GM18861 (cell line): ENCODE data around the gene SMCO3.
"Not testable (repeated sequence)": the region's sequence is repeated elsewhere in the genome, so short reads cannot be mapped to it uniquely, and the experiment has no call there.

ENCODE experiments used
- ATAC-seq: cut with Tn5 transposase; IDR thresholded peaks from one replicate; pipeline ENCODE4 v1.9.1; 2021; ENCODE audit not compliant: unreplicated experiment

The SMCO3 gene

DNA sequence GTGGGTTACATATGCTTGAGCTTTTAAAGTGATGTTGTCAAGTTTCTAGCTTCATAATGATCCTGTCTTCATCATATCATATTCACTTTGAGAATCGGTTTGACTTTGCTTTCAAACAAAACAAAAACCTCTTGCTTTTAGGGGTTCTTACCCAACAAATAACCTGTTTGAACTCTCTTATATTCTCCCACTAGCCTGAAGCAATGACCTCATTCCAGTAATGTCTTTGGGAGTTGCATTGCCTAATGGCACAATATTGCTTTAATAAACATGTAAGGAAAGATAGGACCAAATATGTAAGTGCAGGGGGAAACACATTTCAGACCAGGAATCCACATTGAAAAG lies 38.4 kb downstream of the SMCO3 start:
- no peak for ATAC-seq

DNA sequence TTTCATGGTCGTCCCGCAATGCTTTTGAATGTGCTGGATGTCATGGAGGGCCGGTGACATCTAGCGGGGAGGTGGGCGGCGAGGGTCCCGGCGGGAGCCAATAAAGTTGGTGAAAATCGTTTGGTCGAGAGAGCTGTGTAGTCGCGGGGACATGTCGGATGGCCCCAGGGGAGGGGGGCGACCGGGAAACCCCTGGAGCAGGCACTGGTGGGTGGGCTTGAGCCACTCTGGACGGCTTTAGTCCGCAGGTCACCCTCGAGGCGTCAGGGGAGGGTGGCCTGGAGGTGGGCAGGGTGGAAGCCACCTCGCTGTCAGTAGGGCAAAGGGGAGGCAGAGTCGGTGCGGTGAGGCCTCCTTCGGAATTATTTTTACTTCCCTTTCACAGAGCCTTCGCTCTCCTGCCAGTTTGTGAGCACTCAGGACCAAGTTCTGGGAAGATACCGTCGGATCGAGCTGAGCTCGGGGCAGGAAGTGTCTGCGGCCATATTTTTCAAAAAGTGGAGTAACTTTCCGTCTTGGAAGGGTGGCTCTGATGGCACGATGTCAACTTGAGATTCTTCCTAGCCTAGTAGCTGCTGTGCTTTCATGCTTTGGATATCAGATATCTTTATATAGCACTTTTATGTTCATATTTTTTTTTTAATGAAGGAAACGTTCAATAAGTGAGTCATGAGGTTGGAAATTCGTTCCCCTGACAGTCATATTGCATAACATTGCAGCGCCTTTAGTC lies 38.9 kb downstream of the SMCO3 start:
- ATAC-seq, result no peak

- peak; percentile 51 for ATAC-seq
Observed at GRCh38 chr12:14774074-14774905, 39.7 kb downstream of the SMCO3 start.

DNA sequence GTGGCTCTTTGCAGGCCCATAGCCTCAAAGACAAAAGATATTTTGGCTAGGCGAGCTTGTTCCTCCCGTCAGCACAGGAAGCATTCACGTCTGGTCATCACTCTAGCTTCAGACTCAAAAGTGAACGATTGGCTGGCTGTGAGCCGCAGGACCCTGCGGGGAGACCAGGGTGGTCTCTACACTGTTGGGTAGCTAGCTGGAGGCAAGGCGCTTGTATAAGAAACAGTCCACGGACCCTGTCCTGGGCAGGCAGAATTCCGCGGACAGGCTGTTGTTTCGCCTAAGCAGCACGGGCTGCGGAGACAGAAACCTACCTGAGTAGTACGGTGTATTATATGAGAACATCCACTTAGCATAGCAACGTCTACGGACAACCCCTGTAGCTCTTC lies 40.3 kb downstream of the SMCO3 start:
- peak; percentile 10 for ATAC-seq

DNA sequence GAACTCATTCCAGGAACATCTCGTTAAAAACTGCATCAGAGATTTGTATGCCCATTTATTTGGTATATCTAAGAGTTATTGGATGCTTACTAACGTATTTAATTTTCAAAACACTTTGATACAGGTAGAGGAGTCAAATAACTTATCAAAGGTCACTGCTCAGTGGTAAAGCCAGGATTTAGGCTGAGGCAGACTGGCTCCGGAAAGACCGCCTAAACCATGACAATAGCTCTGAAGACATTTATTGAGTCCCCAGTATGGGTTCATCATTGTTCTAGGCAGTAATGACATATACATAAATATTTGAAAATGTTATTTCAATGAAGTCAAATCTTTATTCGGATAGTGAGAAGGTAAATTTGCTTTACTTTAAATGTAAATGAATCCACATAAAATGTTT lies 41.0 kb downstream of the SMCO3 start:
- no peak for ATAC-seq

GRCh38 chr12:14771651-14772137 lies 42.3 kb downstream of the SMCO3 start:
- ATAC-seq, result no peak

GRCh38 chr12:14770496-14771461 lies 43.2 kb downstream of the SMCO3 start:
- peak; percentile 23 for ATAC-seq

DNA sequence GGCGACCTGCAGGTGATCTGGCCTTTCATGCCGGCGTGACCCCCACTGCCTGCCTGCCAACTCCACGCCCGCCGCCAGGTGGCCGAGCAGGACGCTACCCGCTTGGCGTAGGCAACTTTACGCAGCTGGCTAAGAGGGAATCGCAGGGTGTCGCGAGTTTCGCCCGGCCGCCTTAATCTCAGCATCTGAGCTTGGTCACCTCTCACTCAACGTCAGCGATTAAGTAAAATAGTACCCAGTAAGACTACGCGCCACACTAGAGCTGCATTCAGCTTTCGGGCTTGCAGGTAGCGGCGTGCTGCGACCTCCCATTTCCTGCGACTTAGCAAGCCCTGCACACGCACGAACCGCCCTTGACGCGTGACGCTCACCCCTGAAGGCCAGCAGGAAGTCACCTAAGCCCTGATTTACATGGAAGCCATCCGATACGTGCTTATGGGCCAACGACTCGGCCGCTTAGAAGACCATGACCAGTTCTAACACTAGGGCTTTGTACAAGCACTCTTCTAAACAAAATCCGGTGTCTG lies 44.0 kb downstream of the SMCO3 start:
- peak; percentile 29 for ATAC-seq

- ATAC-seq, result no peak
Observed at GRCh38 chr12:14769466-14769968, 44.5 kb downstream of the SMCO3 start.

DNA sequence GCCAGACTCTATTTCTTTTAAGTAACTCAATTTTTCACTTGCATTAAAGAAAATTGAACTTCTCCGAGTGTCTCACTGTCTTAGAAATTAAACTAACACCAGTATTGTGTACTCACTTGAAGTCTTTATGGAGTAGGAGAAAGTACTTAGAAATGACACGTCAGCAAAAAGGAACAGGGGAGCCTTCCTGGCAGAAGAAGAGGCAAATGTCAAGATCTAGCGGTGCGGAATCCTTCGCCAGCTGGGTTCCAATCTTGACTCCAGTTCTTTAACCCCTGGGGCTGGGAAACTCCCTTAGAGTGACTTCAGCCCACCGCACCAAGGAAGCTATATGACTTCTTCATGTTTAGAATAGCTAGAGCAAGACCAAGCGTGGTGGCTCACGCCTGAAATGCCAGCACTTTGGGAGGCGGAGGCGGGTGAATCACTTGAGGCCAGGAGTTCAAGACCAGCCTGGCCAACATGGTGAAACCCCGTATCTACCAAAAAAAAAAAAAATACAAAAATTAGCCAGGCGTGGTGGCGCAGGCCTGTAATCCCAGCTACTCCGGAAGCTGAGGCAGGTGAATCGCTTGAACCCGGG lies 45.1 kb downstream of the SMCO3 start:
- ATAC-seq, result no peak

DNA sequence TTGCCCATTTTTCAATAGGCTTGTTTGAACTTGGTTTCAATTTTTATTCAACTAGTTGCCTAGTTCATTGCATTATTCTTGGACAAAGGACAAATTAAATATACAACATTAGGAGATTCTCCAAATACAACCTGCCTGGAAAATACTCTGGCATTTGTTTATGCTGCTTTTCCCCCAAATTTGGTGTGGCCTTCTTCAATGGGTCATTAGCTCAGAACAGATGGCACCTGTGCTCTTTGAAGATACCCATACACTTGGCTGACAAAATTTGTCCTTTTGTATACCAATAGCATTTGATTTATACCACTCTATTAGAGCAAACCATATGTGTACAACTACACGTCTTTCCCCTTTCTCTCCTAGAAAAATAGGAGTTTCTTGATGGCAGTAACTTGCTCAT lies 46.4 kb downstream of the SMCO3 start:
- ATAC-seq, result no peak

DNA sequence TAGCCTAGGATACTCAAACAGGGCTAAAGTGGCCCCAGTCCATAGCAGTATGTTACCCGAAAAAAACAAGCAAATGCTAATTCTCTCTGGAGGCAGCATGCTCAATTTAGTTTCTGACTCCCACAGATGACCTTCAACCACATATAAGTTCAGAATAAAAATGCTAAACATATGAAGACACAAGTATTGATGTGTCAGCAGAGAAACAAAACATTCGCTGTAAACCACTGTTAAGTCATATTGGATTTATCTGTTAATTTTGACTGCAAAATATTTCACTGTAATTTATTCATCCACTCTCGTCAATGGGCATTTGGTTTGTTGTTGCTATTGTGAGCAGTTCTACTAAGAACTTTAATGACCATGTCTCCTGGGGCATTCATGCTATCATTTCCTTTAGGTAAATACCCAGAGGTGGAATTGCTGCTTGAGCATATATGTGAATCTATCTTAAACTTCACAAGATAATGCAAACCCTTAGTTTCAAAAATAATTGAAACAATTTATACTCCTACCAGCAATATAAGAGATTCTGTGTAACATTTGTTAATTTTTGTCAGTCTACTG lies 47.2 kb downstream of the SMCO3 start:
- no peak for ATAC-seq

GRCh38 chr12:14766020-14766419 lies 48.0 kb downstream of the SMCO3 start:
- not testable (repeated sequence) for ATAC-seq

GRCh38 chr12:14765398-14765797 lies 48.6 kb downstream of the SMCO3 start:
- ATAC-seq, result no peak

- not testable (repeated sequence) for ATAC-seq
Observed at GRCh38 chr12:14759711-14760280, 54.2 kb downstream of the SMCO3 start.

- ATAC-seq, result no peak
Observed at GRCh38 chr12:14756334-14757143, 57.4 kb downstream of the SMCO3 start.
